Keratinocyte (primary cell): ENCODE data around the gene DNHD1. TPM values are rescaled to one million over a fixed set of nuclear protein-coding genes. Genes with fewer than 3 reads are reported as not detected.

Experiments used
- DNase-seq: peaks from one replicate; pipeline ENCODE4 v3.0.0-alpha.2; 2011; ENCODE audit warnings: low read depth, missing footprints, low spot score
- FAIRE-seq: peaks from 2 replicates; lab custom pipeline; 2011; peaks lifted over from hg19 to GRCh38; lab: Jason Lieb, UNC
- H2AFZ ChIP-seq: 2 replicates; pipeline ENCODE4 v1.6.0; 2012; ENCODE audit warnings: low read length, control low read depth, inconsistent platforms; ENCODE audit not compliant: control insufficient read depth
- H3K27ac ChIP-seq: 2 replicates; pipeline ENCODE4 v1.5.1; 2011; ENCODE audit warnings: low read length; ENCODE audit not compliant: control insufficient read depth, insufficient read depth
- H3K27me3 ChIP-seq: 3 replicates; pipeline ENCODE4 v1.6.0; 2011; ENCODE audit warnings: low read length; ENCODE audit not compliant: control insufficient read depth, insufficient read depth; ENCODE audit errors: extremely low read depth
- H3K36me3 ChIP-seq, 2 experiments: 2 replicates in 1 of 2; 3 replicates in 1 of 2; pipeline ENCODE4 v1.5.1; 2011; ENCODE audit warnings: low read length in 2 of 2, mild to moderate bottlenecking in 1 of 2; ENCODE audit not compliant: control insufficient read depth in 2 of 2, insufficient read depth in 2 of 2; ENCODE audit errors: extremely low read depth in 1 of 2
- H3K4me1 ChIP-seq: 3 replicates; pipeline ENCODE4 v1.5.1; 2011; ENCODE audit warnings: low read length; ENCODE audit not compliant: control insufficient read depth, insufficient read depth; ENCODE audit errors: extremely low read depth
- H3K4me2 ChIP-seq: 3 replicates; pipeline ENCODE4 v1.6.0; 2011; ENCODE audit warnings: low read depth, low read length; ENCODE audit not compliant: control insufficient read depth, insufficient read depth; ENCODE audit errors: extremely low read depth
- H3K4me3 ChIP-seq, 3 experiments: fragments of 200-600 bp in 1 of 3; sonication (generic) in 1 of 3; 2 replicates in 2 of 3; 3 replicates in 1 of 3; pipeline ENCODE4 v1.5.1; 2011 to 2016; ENCODE audit warnings: low read length in 3 of 3, mild to moderate bottlenecking in 3 of 3, control low read depth in 2 of 3, inconsistent platforms in 1 of 3, low read depth in 1 of 3, mixed read lengths in 1 of 3, mixed run types in 1 of 3, moderate library complexity in 1 of 3; ENCODE audit not compliant: control insufficient read depth in 2 of 3, insufficient read depth in 2 of 3; ENCODE audit errors: extremely low read depth in 1 of 3
- H3K79me2 ChIP-seq: 2 replicates; pipeline ENCODE4 v1.6.0; 2012; ENCODE audit warnings: low read length; ENCODE audit not compliant: control insufficient read depth, insufficient read depth
- H3K9ac ChIP-seq: 3 replicates; pipeline ENCODE4 v1.6.0; 2011; ENCODE audit warnings: low read length; ENCODE audit not compliant: control insufficient read depth, insufficient read depth; ENCODE audit errors: extremely low read depth
- H3K9me1 ChIP-seq: 3 replicates; pipeline ENCODE4 v1.6.0; 2011; ENCODE audit warnings: low read length; ENCODE audit not compliant: control insufficient read depth, insufficient read depth; ENCODE audit errors: extremely low read depth
- H3K9me3 ChIP-seq: 2 replicates; pipeline ENCODE4 v1.5.1; 2012; ENCODE audit warnings: low read depth, low read length; ENCODE audit not compliant: control insufficient read depth
- H4K20me1 ChIP-seq: 3 replicates; pipeline ENCODE4 v1.6.0; 2011; ENCODE audit warnings: low read length; ENCODE audit not compliant: control insufficient read depth, insufficient read depth; ENCODE audit errors: extremely low read depth
- CTCF ChIP-seq, 3 experiments: IDR thresholded peaks in 1 of 3; conservative IDR thresholded peaks in 1 of 3; optimal IDR thresholded peaks in 1 of 3; 2 replicates in 2 of 3; 3 replicates in 1 of 3; pipeline versions ENCODE3 to v1.5.1; 2011; ENCODE audit warnings: low read length in 3 of 3, mild to moderate bottlenecking in 3 of 3, moderate library complexity in 2 of 3, control low read depth in 1 of 3, inconsistent platforms in 1 of 3; ENCODE audit not compliant: insufficient read depth in 2 of 3; ENCODE audit errors: extremely low read depth in 1 of 3
- EZH2 ChIP-seq: IDR thresholded peaks from one replicate; pipeline ENCODE4 v1.6.1; 2012; ENCODE audit warnings: inconsistent platforms, mild to moderate bottlenecking, low read length, moderate library complexity
- dilution Hi-C: fragments of 300-500 bp; cut with MboI; formaldehyde crosslinking; loops from one replicate; pipeline ENCODE4 v1.7.0; 2020; ENCODE audit warnings: low sequenced_read_pairs; ENCODE audit not compliant: extremely low pct_ligation_motif_present
- polyA plus RNA-seq, 5 experiments: library from polyadenylated mRNA; depleted of rRNA in 3 of 5; stranded (reverse) in 3 of 5; stranded (forward) in 1 of 5; unstranded in 1 of 5; fragments of >200 nt; gene quantifications; 1 replicate in 1 of 5; 2 replicates in 3 of 5; 3 replicates in 1 of 5; pipeline versions ENCODE4 v1.2.1 to v1.2.3, GENCODE V29; 2011 to 2012; ENCODE audit warnings: missing spikeins in 2 of 5, low read depth in 1 of 5, low replicate concordance in 1 of 5

The DNHD1 gene
- polyA plus RNA-seq, 1 donor (not counting 4 experiments of a cell fraction or from before 2014, with no cell fraction given): 2.9 TPM

GRCh38 chr11:6615882-6616585, 119.0 kb downstream of the DNHD1 start:
- no peaks in the 10 kb centered on the region for H4K20me1 ChIP-seq
- DNase-seq (no peak), FAIRE-seq (no peak)
- no peaks in the 10 kb centered on the region for H3K27me3 ChIP-seq
- no peaks in the 10 kb centered on the region for H3K9me3 ChIP-seq
- TF ChIP-seq CTCF (optimal IDR thresholded peaks at IDR 0.05 in 1 of 3, IDR thresholded peaks at IDR 0.05 in 1 of 3, conservative IDR thresholded peaks at IDR 0.05 in 1 of 3; ENCODE audit: extremely low read depth in 1 of 3, insufficient read depth in 2 of 3, low read length in 3 of 3): no peak
- TF ChIP-seq EZH2: no peak
- H3K9ac ChIP-seq: no peak overlapping the region
- no peak overlapping the region for H3K4me2 ChIP-seq
- no peak overlapping the region for H2AFZ ChIP-seq
- peaks cover 24 to 26% of the 10 kb centered on the region in 2 experiments for H3K36me3 ChIP-seq
- H3K4me3 ChIP-seq: no peak overlapping the region
- H3K4me1 ChIP-seq: peaks cover 23% of the 10 kb centered on the region
- peaks cover 10% of the 10 kb centered on the region for H3K79me2 ChIP-seq
- no peak overlapping the region for H3K27ac ChIP-seq
- dilution Hi-C loops: no loop called here
- H3K9me1 ChIP-seq: no peaks in the 10 kb centered on the region

DNA sequence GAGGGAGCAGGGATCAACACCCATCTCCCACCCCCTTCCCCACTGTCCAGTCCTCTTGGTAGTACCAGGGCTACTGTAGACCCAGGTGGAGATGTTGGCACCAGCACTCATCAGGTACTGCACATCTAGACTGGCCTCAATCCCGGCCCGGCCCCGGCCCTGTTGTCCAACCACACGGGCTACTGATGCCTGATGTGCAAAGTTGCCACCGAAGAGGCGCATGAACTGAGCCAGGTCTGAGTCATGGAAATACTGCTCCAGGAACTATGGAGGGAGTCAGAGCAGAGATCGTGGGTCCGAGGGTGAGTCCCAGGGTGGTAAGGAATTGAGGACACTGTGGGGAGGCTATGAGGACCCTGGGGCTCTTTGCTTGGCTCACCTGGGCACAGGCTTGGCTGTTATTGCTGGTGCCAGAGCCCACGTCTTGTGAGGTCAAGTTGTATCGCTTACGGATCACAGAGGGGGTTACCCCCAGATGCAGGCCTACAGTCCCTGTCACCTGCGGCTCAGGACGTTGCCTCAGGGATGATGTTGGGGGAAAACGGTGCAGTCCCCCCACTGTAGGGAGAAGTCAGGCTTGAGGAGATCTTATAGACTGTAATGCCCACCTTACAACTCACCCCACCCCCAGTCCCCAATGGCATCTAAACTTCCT, 119.6 kb downstream of the DNHD1 start:
- peaks cover 18% of the 10 kb centered on the region for H3K4me1 ChIP-seq
- peaks cover 23 to 24% of the 10 kb centered on the region in 2 experiments for H3K36me3 ChIP-seq
- H3K27me3 ChIP-seq: no peaks in the 10 kb centered on the region
- DNase-seq (no peak), FAIRE-seq (no peak)
- H3K4me3 ChIP-seq: no peak overlapping the region
- H3K4me2 ChIP-seq: no peak overlapping the region
- H3K79me2 ChIP-seq: peaks cover 4% of the 10 kb centered on the region
- H3K9me3 ChIP-seq: no peaks in the 10 kb centered on the region
- no peaks in the 10 kb centered on the region for H3K9me1 ChIP-seq
- H2AFZ ChIP-seq: no peak overlapping the region
- H4K20me1 ChIP-seq: no peaks in the 10 kb centered on the region
- H3K27ac ChIP-seq: no peak overlapping the region
- TF ChIP-seq EZH2 (no peak), CTCF (optimal IDR thresholded peaks at IDR 0.05 in 1 of 3, IDR thresholded peaks at IDR 0.05 in 1 of 3, conservative IDR thresholded peaks at IDR 0.05 in 1 of 3; ENCODE audit: extremely low read depth in 1 of 3, insufficient read depth in 2 of 3, low read length in 3 of 3) (no peak)
- dilution Hi-C loops: no loop called here
- H3K9ac ChIP-seq: no peak overlapping the region
